GM18907 (cell line): ENCODE results near the gene LASP1.
A peak's percentile ranks its signal among the peaks of the same experiment; 100 is the strongest.

Source experiments
- ATAC-seq: cut with Tn5 transposase; IDR thresholded peaks from one replicate; pipeline ENCODE4 v1.9.1; 2021; ENCODE audit warnings: mild to moderate bottlenecking, moderate library complexity; ENCODE audit not compliant: unreplicated experiment

Gene LASP1

GRCh38 chr17:38868817-38869525 is 887 bp upstream of the LASP1 start:
- peak; percentile 40 for ATAC-seq

GRCh38 chr17:38870259-38871165 is 654 bp downstream of the LASP1 start:
- ATAC-seq = no peak

- no peak for ATAC-seq
These were observed 1.6 kb downstream of the LASP1 start for GRCh38 chr17:38871247-38872015.

- no peak for ATAC-seq
These were observed 2.2 kb downstream of the LASP1 start for GRCh38 chr17:38872027-38872511.

GRCh38 chr17:38872671-38873385 is 3.0 kb downstream of the LASP1 start:
- no peak for ATAC-seq

- ATAC-seq = no peak
These were observed 4.0 kb downstream of the LASP1 start for GRCh38 chr17:38873640-38874380.

GRCh38 chr17:38874505-38875400 is 4.9 kb downstream of the LASP1 start:
- ATAC-seq = no peak

- ATAC-seq = no peak
These were observed 5.7 kb downstream of the LASP1 start for GRCh38 chr17:38875477-38876075.

- ATAC-seq = no peak
These were observed 7.4 kb downstream of the LASP1 start for GRCh38 chr17:38877130-38877851.

GRCh38 chr17:38879878-38880665 is 10.2 kb downstream of the LASP1 start:
- ATAC-seq = no peak

- no peak for ATAC-seq
These were observed 11.8 kb downstream of the LASP1 start for GRCh38 chr17:38881600-38882191.

GRCh38 chr17:38882870-38883269 is 13.0 kb downstream of the LASP1 start:
- no peak for ATAC-seq

GRCh38 chr17:38883592-38884526 is 14.0 kb downstream of the LASP1 start:
- no peak for ATAC-seq

GRCh38 chr17:38885044-38885727 is 15.3 kb downstream of the LASP1 start:
- no peak for ATAC-seq
